ENCODE data around the gene DOK3.

The DOK3 gene

DNA sequence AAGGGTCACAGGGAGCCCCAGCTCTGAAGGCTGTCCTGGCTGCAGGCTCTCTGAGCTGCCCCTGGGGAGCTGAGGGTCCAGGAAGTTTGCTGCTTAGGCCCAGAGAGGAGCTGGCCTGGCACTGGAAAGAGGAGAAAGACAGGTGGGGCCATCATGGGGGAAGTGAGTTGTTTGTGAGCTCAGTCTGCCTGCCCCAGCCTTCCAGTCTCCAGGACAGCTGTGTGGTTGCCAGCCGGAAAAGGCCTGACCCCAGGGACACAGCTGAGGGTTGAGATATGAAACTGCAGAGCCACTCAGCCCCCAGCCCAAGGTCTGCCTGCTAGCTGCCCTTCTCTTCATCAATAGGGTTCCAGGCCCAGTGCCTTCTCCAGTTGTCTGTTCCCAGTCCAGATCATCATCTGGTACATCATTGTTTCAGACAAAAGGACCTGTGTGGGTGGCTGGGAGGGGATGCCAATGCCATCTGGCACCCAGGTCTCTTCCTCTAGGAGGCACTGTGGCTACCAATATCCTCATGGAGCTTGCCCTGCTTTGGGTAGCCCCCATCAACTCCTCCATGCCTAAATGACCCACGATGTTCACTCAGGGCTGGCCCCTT lies 11.4 kb upstream of the DOK3 start:
- H3K4me2 ChIP-seq (ENCODE audit: low read length, poor library complexity, severe bottlenecking) = no peak overlapping the region
- no peak overlapping the region for H2BK5ac ChIP-seq (ENCODE audit: low read depth, low read length, poor library complexity, severe bottlenecking)
- no peak overlapping the region for H3K14ac ChIP-seq (ENCODE audit: low read length in 2 of 2)
- peaks cover 9% of the 10 kb centered on the region for H3K4me1 ChIP-seq (ENCODE audit: control insufficient read depth, insufficient read depth, low read depth, low read length)
- H3K9me3 ChIP-seq (ENCODE audit: control insufficient read depth, low read length) = no peaks in the 10 kb centered on the region
- H4K91ac ChIP-seq (ENCODE audit: low read length) = no peak overlapping the region
- H3K18ac ChIP-seq (ENCODE audit: low read depth in 1 of 2, low read length in 2 of 2) = no peak overlapping the region
- peaks cover 58 to 66% of the 10 kb centered on the region in 2 experiments for H3K36me3 ChIP-seq (ENCODE audit: control insufficient read depth in 1 of 2, insufficient read depth in 2 of 2, low read depth in 1 of 2, low read length in 2 of 2)
- H3K4me3 ChIP-seq (ENCODE audit: insufficient read depth in 1 of 2, low read depth in 1 of 2, low read length in 2 of 2) = no peak overlapping the region
- H3K27me3 ChIP-seq (ENCODE audit: control insufficient read depth in 1 of 2, insufficient read depth in 1 of 2, low read length in 2 of 2) = no peaks in the 10 kb centered on the region
- no peak overlapping the region for H4K8ac ChIP-seq (ENCODE audit: low read length)
- H3K79me1 ChIP-seq (replicated peaks; ENCODE audit: low read length, poor library complexity, severe bottlenecking) = peaks cover 49% of the 10 kb centered on the region
- no peak overlapping the region for H2BK15ac ChIP-seq (ENCODE audit: low read depth, poor library complexity, severe bottlenecking)
- no peak overlapping the region for H3K27ac ChIP-seq (ENCODE audit: low read length, poor library complexity, severe bottlenecking)
- H3K9ac ChIP-seq (ENCODE audit: low read length) = no peak overlapping the region
- no peak overlapping the region for H2AFZ ChIP-seq (ENCODE audit: low read depth, low read length)
- no peak overlapping the region for H2BK12ac ChIP-seq (ENCODE audit: low read length in 2 of 2)
- no peak overlapping the region for H3K4ac ChIP-seq (ENCODE audit: low read depth in 1 of 2, low read length in 2 of 2)
- no peak overlapping the region for H3K23ac ChIP-seq (ENCODE audit: low read length in 2 of 2)
- H2AK5ac ChIP-seq (ENCODE audit: low read length, severe bottlenecking) = no peak overlapping the region
- 100% methylated on average over 2 of the region's 2 CpGs for WGBS
- no peak overlapping the region for H2BK120ac ChIP-seq (ENCODE audit: low read depth, low read length)
- DNase-seq = no peak

DNA sequence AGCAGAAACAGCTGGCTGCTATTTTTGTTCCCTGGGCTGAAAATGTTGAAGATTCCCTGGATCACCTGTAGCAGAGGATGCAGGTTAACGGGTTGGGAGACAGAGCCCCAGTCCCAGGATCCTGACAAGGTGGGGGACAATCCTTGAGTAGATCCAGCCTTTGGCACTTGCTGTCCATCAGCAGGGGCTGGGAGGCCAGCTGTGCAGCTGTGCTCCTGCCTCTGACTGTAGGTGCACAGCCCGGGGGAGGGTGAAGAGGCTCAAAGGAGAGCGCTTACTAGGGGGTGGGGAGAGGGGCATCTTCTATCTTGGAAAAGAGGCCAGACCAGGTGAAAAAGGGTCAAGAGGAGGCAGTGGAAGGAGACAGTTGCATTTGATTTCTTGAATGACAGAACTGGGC lies 10.6 kb upstream of the DOK3 start:
- Histone ChIP-seq H3K4me3 (ENCODE audit: insufficient read depth in 1 of 2, low read depth in 1 of 2, low read length in 2 of 2) (no peak overlapping the region), H2BK15ac (ENCODE audit: low read depth, poor library complexity, severe bottlenecking) (no peak overlapping the region), H3K18ac (ENCODE audit: low read depth in 1 of 2, low read length in 2 of 2) (no peak overlapping the region), H3K23ac (ENCODE audit: low read length in 2 of 2) (no peak overlapping the region), H3K9me3 (ENCODE audit: control insufficient read depth, low read length) (no peaks in the 10 kb centered on the region), H2BK5ac (ENCODE audit: low read depth, low read length, poor library complexity, severe bottlenecking) (no peak overlapping the region), H2BK12ac (ENCODE audit: low read length in 2 of 2) (no peak overlapping the region), H3K9ac (ENCODE audit: low read length) (no peak overlapping the region), H3K36me3 (ENCODE audit: control insufficient read depth in 1 of 2, insufficient read depth in 2 of 2, low read depth in 1 of 2, low read length in 2 of 2) (peaks cover 58 to 64% of the 10 kb centered on the region in 2 experiments), H4K91ac (ENCODE audit: low read length) (no peak overlapping the region), H3K4ac (ENCODE audit: low read depth in 1 of 2, low read length in 2 of 2) (no peak overlapping the region), H2AK5ac (ENCODE audit: low read length, severe bottlenecking) (no peak overlapping the region), H4K8ac (ENCODE audit: low read length) (no peak overlapping the region), H2BK120ac (ENCODE audit: low read depth, low read length) (no peak overlapping the region), H3K79me1 (replicated peaks; ENCODE audit: low read length, poor library complexity, severe bottlenecking) (peaks cover 48% of the 10 kb centered on the region), H3K27ac (ENCODE audit: low read length, poor library complexity, severe bottlenecking) (no peak overlapping the region), H3K14ac (ENCODE audit: low read length in 2 of 2) (no peak overlapping the region), H3K4me2 (ENCODE audit: low read length, poor library complexity, severe bottlenecking) (no peak overlapping the region), H3K27me3 (ENCODE audit: control insufficient read depth in 1 of 2, insufficient read depth in 1 of 2, low read length in 2 of 2) (no peaks in the 10 kb centered on the region), H3K4me1 (ENCODE audit: control insufficient read depth, insufficient read depth, low read depth, low read length) (peaks cover 14% of the 10 kb centered on the region), H2AFZ (ENCODE audit: low read depth, low read length) (no peak overlapping the region)
- no peak for DNase-seq
- WGBS = 99% methylated on average over 3 of the region's 3 CpGs

DNA sequence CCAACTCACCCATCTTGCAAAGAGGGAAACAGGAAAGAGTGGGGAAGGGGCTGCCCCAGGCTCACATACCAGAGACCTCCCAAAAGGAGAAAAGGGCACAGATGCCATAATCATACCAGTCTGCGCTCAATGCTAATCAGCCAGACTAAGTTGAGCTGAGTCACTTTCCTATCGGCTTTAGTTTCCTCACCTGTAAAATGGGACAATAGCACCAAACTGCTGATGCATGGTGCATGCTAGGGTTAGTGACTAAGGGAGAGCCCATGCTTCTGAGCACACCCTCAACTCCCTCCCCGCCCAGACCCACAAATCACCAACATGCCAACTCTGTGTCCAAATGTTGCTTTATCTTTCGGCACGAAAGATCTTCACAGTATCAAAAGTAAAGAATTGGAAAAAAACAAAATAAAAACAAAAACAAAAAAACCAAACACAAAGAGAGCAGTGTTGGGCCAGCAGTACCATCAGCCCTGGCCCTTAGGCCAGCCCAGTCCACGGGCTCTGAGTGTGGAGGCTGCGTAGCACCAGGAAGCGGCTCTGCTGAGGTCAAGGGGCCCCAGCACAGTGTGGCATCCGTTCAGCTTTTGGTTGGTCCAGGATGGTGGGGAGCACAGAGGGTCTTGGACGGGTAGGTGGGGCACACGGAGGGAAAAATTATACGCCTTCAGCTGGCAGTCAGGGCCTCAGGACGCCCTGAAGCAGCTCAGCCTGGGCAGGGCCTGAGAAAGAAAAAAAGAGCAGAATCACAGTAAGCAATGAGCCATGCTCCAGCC lies 10.0 kb upstream of the DOK3 start:
- Histone ChIP-seq H3K4me3 (ENCODE audit: insufficient read depth in 1 of 2, low read depth in 1 of 2, low read length in 2 of 2) (no peak overlapping the region), H2BK12ac (ENCODE audit: low read length in 2 of 2) (no peak overlapping the region), H3K79me1 (replicated peaks; ENCODE audit: low read length, poor library complexity, severe bottlenecking) (peaks cover 49% of the 10 kb centered on the region), H2BK120ac (ENCODE audit: low read depth, low read length) (no peak overlapping the region), H3K9ac (ENCODE audit: low read length) (peak overlapping the region; percentile 56), H4K8ac (ENCODE audit: low read length) (peak overlapping the region; percentile 28), H3K14ac (ENCODE audit: low read length in 2 of 2) (no peak overlapping the region), H2AFZ (ENCODE audit: low read depth, low read length) (no peak overlapping the region), H3K9me3 (ENCODE audit: control insufficient read depth, low read length) (no peaks in the 10 kb centered on the region), H2BK5ac (ENCODE audit: low read depth, low read length, poor library complexity, severe bottlenecking) (no peak overlapping the region), H2BK15ac (ENCODE audit: low read depth, poor library complexity, severe bottlenecking) (no peak overlapping the region), H3K4me2 (ENCODE audit: low read length, poor library complexity, severe bottlenecking) (no peak overlapping the region), H2AK5ac (ENCODE audit: low read length, severe bottlenecking) (no peak overlapping the region), H3K27me3 (ENCODE audit: control insufficient read depth in 1 of 2, insufficient read depth in 1 of 2, low read length in 2 of 2) (no peaks in the 10 kb centered on the region), H4K91ac (ENCODE audit: low read length) (no peak overlapping the region), H3K23ac (ENCODE audit: low read length in 2 of 2) (no peak overlapping the region), H3K27ac (ENCODE audit: low read length, poor library complexity, severe bottlenecking) (no peak overlapping the region), H3K4ac (ENCODE audit: low read depth in 1 of 2, low read length in 2 of 2) (no peak overlapping the region), H3K4me1 (ENCODE audit: control insufficient read depth, insufficient read depth, low read depth, low read length) (peaks cover 17% of the 10 kb centered on the region), H3K36me3 (ENCODE audit: control insufficient read depth in 1 of 2, insufficient read depth in 2 of 2, low read depth in 1 of 2, low read length in 2 of 2) (peaks cover 58 to 64% of the 10 kb centered on the region in 2 experiments), H3K18ac (ENCODE audit: low read depth in 1 of 2, low read length in 2 of 2) (no peak overlapping the region)
- WGBS = 86% methylated on average over 13 of the region's 13 CpGs
- DNase-seq = no peak

Measured in mesenchymal stem cell (in vitro differentiated cells and primary cell).